A673 (cell line): ENCODE data around the gene CDK19.

Experiments
- CTCF ChIP-seq: fragments of 300-800, 200-600 bp; sonication (generic); conservative IDR thresholded peaks from 2 replicates; pipeline ENCODE4 v1.5.1; 2017; ENCODE audit warnings: low read depth, mild to moderate bottlenecking, antibody characterized with exemption, low read length, moderate library complexity, mixed read lengths
- EZH2 ChIP-seq: fragments of 200-600 bp; sonication (generic); IDR thresholded peaks from 2 replicates; pipeline ENCODE4 v1.6.1; 2017; ENCODE audit warnings: borderline replicate concordance, low read depth, mild to moderate bottlenecking, mixed read lengths, antibody characterized with exemption, low read length; ENCODE audit not compliant: poor library complexity, severe bottlenecking

DNA sequence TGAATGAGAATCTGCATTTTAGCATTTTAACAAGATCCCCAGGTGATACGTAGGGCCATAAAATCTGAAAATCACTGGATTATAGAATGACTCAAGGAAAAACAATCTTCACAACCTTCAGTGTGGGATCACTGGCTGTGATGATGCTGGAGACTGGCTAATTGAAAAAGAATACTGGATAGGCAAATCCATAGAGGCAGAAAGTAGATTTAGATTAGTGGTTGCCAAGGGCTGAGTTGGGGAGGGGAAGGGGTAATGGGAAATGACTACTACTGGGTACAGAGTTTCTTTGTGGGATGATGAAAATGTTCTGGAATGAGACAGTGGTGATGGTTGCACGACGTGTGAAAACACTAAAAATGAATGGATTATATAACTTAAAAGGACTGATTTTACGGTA is 84.1 kb downstream of the CDK19 start:
- TF ChIP-seq CTCF (no peak), EZH2 (no peak)
